CD4-positive, alpha-beta T cell treated with Interleukin-2 at 100 ng/mL for 4 hours (primary cell): ENCODE data around the gene TRAM2.

Experiments
- DNase-seq: peaks from one replicate; pipeline ENCODE4 v3.0.0-alpha.2; 2020; ENCODE audit warnings: low spot score

Gene TRAM2

GRCh38 chr6:52509281-52510212, 67.3 kb downstream of the TRAM2 start:
- DNase-seq: no peak

- DNase-seq: no peak
Measured at GRCh38 chr6:52508261-52508739, 68.6 kb downstream of the TRAM2 start.

- no peak for DNase-seq
Measured at GRCh38 chr6:52507557-52508260, 69.2 kb downstream of the TRAM2 start.

GRCh38 chr6:52506476-52506875, 70.4 kb downstream of the TRAM2 start:
- DNase-seq: no peak

GRCh38 chr6:52505726-52506409, 71.0 kb downstream of the TRAM2 start:
- DNase-seq: no peak

GRCh38 chr6:52504782-52505136, 72.1 kb downstream of the TRAM2 start:
- no peak for DNase-seq

GRCh38 chr6:52503851-52504781, 72.7 kb downstream of the TRAM2 start:
- no peak for DNase-seq

- no peak for DNase-seq
Measured at GRCh38 chr6:52503323-52503747, 73.5 kb downstream of the TRAM2 start.

GRCh38 chr6:52502306-52503029, 74.4 kb downstream of the TRAM2 start:
- DNase-seq: no peak

- no peak for DNase-seq
Measured at GRCh38 chr6:52500238-52501129, 76.4 kb downstream of the TRAM2 start.

- no peak for DNase-seq
Measured at GRCh38 chr6:52499681-52500236, 77.1 kb downstream of the TRAM2 start.

GRCh38 chr6:52499026-52499425, 77.8 kb downstream of the TRAM2 start:
- no peak for DNase-seq

- no peak for DNase-seq
Measured at GRCh38 chr6:52498538-52499017, 78.3 kb downstream of the TRAM2 start.

- DNase-seq: no peak
Measured at GRCh38 chr6:52497652-52498408, 79.0 kb downstream of the TRAM2 start.

- no peak for DNase-seq
Measured at GRCh38 chr6:52496631-52497030, 80.2 kb downstream of the TRAM2 start.

- DNase-seq: no peak
Measured at GRCh38 chr6:52495922-52496321, 80.9 kb downstream of the TRAM2 start.

GRCh38 chr6:52494298-52495072, 82.4 kb downstream of the TRAM2 start:
- DNase-seq: no peak

- no peak for DNase-seq
Measured at GRCh38 chr6:52493669-52494068, 83.2 kb downstream of the TRAM2 start.
